ENCODE measurements around the gene SLC18A2. TPM values are rescaled to one million over a fixed set of nuclear protein-coding genes. Genes with fewer than 3 reads are reported as not detected.

SLC18A2 gene
- total RNA-seq, 1 experiment from 2014 or later, result not detected

DNA sequence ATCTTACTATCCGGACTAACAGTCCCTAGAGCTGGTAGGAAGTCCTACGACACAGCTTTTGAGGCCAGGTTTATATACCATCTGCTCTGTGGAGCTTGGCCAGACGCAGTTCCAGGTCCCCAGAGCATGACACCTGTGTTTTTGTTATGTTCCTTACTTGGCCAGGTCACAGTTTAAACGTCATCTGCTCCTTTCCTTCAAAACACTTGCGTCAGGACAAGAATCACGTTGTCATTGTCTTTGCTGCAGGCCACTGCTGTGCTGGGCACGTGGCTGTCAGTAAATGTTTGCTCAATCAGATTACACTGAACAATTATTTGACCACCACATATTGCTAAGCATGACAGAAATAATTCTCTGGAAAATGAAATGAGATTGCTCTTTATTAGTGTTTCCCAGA is 23.9 kb downstream of the SLC18A2 start:
- peaks cover 30% of the 10 kb centered on the region for H3K27me3 Mint-ChIP-seq (ENCODE audit: insufficient read depth, unreplicated experiment)
- H3K36me3 Mint-ChIP-seq (ENCODE audit: insufficient read depth, unreplicated experiment), result peaks cover 6% of the 10 kb centered on the region
- no peak for DNase-seq (ENCODE audit: unreplicated experiment)
- H3K4me1 Mint-ChIP-seq (ENCODE audit: insufficient read depth, unreplicated experiment), result no peaks in the 10 kb centered on the region
- ChIA-PET POLR2A (no interaction called here), CTCF (interaction anchor here (0.7 to 2.0 kb wide), 2 partner anchors 48 to 582 kb away, joined by 4 to 9 read pairs; no protein-coding TSS in a partner anchor)
- TF ChIP-seq, protein P1, sequence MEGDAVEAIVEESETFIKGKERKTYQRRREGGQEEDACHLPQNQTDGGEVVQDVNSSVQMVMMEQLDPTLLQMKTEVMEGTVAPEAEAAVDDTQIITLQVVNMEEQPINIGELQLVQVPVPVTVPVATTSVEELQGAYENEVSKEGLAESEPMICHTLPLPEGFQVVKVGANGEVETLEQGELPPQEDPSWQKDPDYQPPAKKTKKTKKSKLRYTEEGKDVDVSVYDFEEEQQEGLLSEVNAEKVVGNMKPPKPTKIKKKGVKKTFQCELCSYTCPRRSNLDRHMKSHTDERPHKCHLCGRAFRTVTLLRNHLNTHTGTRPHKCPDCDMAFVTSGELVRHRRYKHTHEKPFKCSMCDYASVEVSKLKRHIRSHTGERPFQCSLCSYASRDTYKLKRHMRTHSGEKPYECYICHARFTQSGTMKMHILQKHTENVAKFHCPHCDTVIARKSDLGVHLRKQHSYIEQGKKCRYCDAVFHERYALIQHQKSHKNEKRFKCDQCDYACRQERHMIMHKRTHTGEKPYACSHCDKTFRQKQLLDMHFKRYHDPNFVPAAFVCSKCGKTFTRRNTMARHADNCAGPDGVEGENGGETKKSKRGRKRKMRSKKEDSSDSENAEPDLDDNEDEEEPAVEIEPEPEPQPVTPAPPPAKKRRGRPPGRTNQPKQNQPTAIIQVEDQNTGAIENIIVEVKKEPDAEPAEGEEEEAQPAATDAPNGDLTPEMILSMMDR (IDR thresholded peaks at IDR 0.05; ENCODE audit: unreplicated experiment), result no peak
- intact Hi-C loops (cut with micrococcal nuclease), result no loop called here
- no peaks in the 10 kb centered on the region for H3K9me3 Mint-ChIP-seq (ENCODE audit: unreplicated experiment)
- H3K27ac Mint-ChIP-seq (ENCODE audit: low read depth, unreplicated experiment), result no peak overlapping the region
- no peak overlapping the region for H3K4me3 Mint-ChIP-seq (ENCODE audit: unreplicated experiment)
- no TSS peak for BruUV-seq (replicated peaks)

DNA sequence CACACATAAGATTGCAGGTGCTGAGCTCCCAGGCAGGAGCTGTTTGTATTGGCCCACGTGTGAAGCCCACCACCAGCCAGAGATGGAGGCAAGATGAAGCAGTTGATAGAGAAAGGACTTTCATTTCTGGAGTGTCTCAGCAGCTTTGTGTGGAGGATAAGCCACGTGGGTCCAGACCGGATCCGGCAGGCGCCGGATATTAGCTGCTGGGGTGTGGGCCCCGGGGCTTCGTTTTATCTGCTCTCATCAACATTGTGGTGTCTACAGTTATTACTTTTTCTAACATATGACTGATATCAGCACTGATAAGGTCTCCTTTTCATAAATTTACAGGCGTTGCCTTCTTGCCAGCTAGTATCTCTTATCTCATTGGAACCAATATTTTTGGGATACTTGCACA is 25.5 kb downstream of the SLC18A2 start:
- CTCF ChIA-PET, result interaction anchor here (0.6 to 2.0 kb wide), 5 partner anchors 50 to 1277 kb away, joined by 3 to 9 read pairs (median 4); no protein-coding TSS in a partner anchor
- no peak overlapping the region for H3K4me3 Mint-ChIP-seq (ENCODE audit: unreplicated experiment)
- no peak for DNase-seq (ENCODE audit: unreplicated experiment)
- intact Hi-C loops (cut with micrococcal nuclease), result no loop called here
- no peaks in the 10 kb centered on the region for H3K9me3 Mint-ChIP-seq (ENCODE audit: unreplicated experiment)
- TF ChIP-seq, protein P1 (IDR thresholded peaks at IDR 0.05; ENCODE audit: unreplicated experiment), result no peak
- peaks cover 7% of the 10 kb centered on the region for H3K36me3 Mint-ChIP-seq (ENCODE audit: insufficient read depth, unreplicated experiment)
- H3K27me3 Mint-ChIP-seq (ENCODE audit: insufficient read depth, unreplicated experiment), result peaks cover 14% of the 10 kb centered on the region
- no TSS peak for BruUV-seq (replicated peaks)
- POLR2A ChIA-PET, result no interaction called here
- peaks cover 2% of the 10 kb centered on the region for H3K4me1 Mint-ChIP-seq (ENCODE audit: insufficient read depth, unreplicated experiment)
- no peak overlapping the region for H3K27ac Mint-ChIP-seq (ENCODE audit: low read depth, unreplicated experiment)

DNA sequence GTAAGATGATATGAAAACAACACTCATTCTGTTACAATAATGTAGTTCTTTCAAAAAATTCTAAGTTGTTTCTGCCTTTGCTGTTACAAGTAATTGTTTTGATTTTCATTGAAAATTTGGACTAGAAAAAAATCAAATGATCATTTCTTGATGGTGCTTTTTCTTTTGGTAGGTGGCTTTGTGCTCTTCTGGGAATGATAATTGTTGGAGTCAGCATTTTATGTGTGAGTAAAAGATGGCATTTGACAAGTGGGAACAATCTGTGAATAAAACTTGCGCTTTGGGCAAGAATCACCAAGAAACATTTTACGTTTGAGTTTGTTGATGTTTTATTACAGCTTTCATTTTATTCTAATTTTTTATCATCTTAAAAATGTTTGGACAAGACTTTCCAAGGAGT is 25.9 kb downstream of the SLC18A2 start:
- Mint-ChIP-seq H3K27me3 (ENCODE audit: insufficient read depth, unreplicated experiment) (peaks cover 10% of the 10 kb centered on the region), H3K4me3 (ENCODE audit: unreplicated experiment) (no peak overlapping the region), H3K36me3 (ENCODE audit: insufficient read depth, unreplicated experiment) (peaks cover 11% of the 10 kb centered on the region), H3K9me3 (ENCODE audit: unreplicated experiment) (no peaks in the 10 kb centered on the region), H3K27ac (ENCODE audit: low read depth, unreplicated experiment) (no peak overlapping the region), H3K4me1 (ENCODE audit: insufficient read depth, unreplicated experiment) (peaks cover 6% of the 10 kb centered on the region)
- intact Hi-C loops (cut with micrococcal nuclease), result no loop called here
- BruUV-seq (replicated peaks), result no TSS peak
- no peak for DNase-seq (ENCODE audit: unreplicated experiment)
- TF ChIP-seq, protein P1 (IDR thresholded peaks at IDR 0.05; ENCODE audit: unreplicated experiment), result no peak
- ChIA-PET CTCF (interaction anchor here (0.7 to 1.6 kb wide), 4 partner anchors 50 to 483 kb away, joined by 3 to 5 read pairs (median 4); no protein-coding TSS in a partner anchor), POLR2A (no interaction called here)

DNA sequence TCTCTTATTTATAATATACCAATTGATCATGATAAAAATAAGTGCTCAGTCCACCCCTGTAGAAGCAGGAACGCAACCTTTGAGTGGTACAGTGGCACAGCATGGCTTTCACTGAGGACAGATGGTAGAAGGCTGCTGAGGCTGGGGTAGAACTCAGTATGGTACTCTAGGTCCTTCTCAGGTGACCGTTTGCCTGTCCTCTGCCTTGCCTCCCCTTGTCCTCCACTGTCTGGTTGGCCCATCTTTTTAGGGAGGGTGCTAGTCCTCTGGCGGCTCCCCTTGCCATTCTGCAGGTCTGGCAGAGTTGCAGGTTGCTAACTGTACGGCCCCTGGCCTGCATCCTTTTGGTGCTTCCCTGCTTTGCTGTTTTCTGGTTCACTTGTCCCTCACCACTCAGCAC is 27.3 kb downstream of the SLC18A2 start:
- no peaks in the 10 kb centered on the region for H3K27me3 Mint-ChIP-seq (ENCODE audit: insufficient read depth, unreplicated experiment)
- H3K4me1 Mint-ChIP-seq (ENCODE audit: insufficient read depth, unreplicated experiment), result peaks cover 11% of the 10 kb centered on the region
- TF ChIP-seq, protein P1 (IDR thresholded peaks at IDR 0.05; ENCODE audit: unreplicated experiment), result no peak
- no peak for DNase-seq (ENCODE audit: unreplicated experiment)
- ChIA-PET CTCF (interaction anchor here (1.1 kb wide), 1 partner anchor 51 kb away, joined by 4 read pairs; no protein-coding TSS in a partner anchor), POLR2A (no interaction called here)
- no TSS peak for BruUV-seq (replicated peaks)
- no peak overlapping the region for H3K4me3 Mint-ChIP-seq (ENCODE audit: unreplicated experiment)
- peaks cover 12% of the 10 kb centered on the region for H3K36me3 Mint-ChIP-seq (ENCODE audit: insufficient read depth, unreplicated experiment)
- H3K9me3 Mint-ChIP-seq (ENCODE audit: unreplicated experiment), result no peaks in the 10 kb centered on the region
- intact Hi-C loops (cut with micrococcal nuclease), result no loop called here
- no peak overlapping the region for H3K27ac Mint-ChIP-seq (ENCODE audit: low read depth, unreplicated experiment)

All from MCF 10A (cell line).